ENCODE data around the gene ING5.
"Not testable (repeated sequence)": the region's sequence is repeated elsewhere in the genome, so short reads cannot be mapped to it uniquely, and the experiment has no call there.

The ING5 gene

DNA sequence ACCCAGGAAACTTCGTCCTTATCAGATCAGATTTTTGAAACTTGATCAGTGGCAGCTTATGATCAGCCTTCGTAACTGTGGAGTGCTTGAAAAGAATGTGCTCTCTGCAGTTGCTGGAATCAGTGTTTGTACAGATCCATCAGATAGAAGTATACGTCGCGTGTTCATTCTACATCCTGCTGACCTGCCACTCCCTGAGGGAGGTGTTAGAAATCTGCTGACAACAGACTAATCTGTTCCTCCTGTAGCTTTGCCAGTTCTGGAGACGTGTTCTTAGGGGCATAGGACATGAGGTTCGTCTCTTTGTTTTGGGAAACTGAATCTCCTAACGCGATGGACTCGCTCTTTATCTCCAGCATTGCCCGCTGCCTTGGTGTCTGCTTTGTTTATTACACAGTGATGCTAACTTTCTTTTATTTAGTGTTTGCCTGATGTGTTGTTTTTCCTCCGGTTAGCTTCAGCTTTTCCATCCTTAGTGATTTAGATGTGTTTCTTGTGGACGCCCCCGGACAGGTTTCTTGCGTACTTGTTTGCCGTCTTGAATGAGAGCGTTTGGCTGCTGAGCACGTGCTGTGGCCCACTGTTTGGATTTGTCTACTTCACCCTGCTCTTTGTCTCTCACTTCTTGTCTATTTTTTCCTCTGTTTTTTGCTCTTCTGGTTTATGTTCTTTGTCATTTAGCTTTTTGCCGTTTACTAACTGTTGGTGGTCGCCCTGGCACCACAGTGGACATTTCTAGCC is 57.4 kb downstream of the ING5 start:
- Histone ChIP-seq H3K4me3 (replicated peaks; ENCODE audit: low read depth, low read length) (no peak overlapping the region), H3K36me3 (ENCODE audit: control insufficient read depth, insufficient read depth, low read length) (no peaks in the 10 kb centered on the region; the same call in none of the 2 replicates), H3K27me3 (replicated peaks; ENCODE audit: control insufficient read depth, insufficient read depth, low read length) (no peaks in the 10 kb centered on the region)
- TF ChIP-seq, protein P1, sequence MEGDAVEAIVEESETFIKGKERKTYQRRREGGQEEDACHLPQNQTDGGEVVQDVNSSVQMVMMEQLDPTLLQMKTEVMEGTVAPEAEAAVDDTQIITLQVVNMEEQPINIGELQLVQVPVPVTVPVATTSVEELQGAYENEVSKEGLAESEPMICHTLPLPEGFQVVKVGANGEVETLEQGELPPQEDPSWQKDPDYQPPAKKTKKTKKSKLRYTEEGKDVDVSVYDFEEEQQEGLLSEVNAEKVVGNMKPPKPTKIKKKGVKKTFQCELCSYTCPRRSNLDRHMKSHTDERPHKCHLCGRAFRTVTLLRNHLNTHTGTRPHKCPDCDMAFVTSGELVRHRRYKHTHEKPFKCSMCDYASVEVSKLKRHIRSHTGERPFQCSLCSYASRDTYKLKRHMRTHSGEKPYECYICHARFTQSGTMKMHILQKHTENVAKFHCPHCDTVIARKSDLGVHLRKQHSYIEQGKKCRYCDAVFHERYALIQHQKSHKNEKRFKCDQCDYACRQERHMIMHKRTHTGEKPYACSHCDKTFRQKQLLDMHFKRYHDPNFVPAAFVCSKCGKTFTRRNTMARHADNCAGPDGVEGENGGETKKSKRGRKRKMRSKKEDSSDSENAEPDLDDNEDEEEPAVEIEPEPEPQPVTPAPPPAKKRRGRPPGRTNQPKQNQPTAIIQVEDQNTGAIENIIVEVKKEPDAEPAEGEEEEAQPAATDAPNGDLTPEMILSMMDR (IDR thresholded peaks at IDR 0.05; ENCODE audit: insufficient read depth, low read length, poor library complexity, severe bottlenecking): no peak
- no peak for DNase-seq (ENCODE audit: extremely low read depth, insufficient read length)

DNA sequence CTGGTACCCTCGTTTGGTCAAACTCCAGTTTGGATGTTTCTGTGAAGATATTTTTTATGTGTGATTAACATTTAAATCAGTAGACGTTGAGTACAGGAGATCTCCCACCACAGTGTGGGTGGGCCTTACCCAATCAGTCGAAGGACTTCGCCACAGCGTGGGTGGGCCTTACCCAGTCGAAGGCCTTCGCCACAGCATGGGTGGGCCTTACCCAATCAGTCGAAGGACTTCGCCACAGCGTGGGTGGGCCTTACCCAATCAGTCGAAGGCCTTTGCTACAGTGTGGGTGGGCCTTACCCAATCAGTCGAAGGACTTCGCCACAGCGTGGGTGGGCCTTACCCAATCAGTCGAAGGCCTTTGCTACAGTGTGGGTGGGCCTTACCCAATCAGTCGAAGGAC is 58.1 kb downstream of the ING5 start:
- H3K4me3 ChIP-seq (replicated peaks; ENCODE audit: low read depth, low read length); DNase-seq (ENCODE audit: extremely low read depth, insufficient read length); H3K36me3 ChIP-seq (ENCODE audit: control insufficient read depth, insufficient read depth, low read length); H3K27me3 ChIP-seq (replicated peaks; ENCODE audit: control insufficient read depth, insufficient read depth, low read length): not testable (repeated sequence)

DNA sequence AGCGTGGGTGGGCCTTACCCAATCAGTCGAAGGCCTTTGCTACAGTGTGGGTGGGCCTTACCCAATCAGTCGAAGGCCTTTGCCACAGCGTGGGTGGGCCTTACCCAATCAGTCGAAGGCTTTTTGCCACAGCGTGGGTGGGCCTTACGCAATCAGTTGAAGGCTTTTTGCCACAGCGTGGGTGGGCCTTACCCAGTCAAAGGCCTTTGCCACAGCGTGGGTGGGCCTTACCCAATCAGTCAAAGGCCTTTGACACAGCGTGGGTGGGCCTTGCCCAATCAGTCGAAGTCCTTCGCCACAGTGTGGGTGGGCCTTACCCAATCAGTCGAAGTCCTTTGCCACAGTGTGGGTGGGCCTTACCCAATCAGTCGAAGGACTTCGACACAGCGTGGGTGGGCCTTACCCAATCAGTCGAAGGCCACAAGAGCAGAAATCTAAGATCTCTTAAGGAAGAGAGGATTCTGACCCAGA is 58.5 kb downstream of the ING5 start:
- Histone ChIP-seq H3K4me3 (replicated peaks; ENCODE audit: low read depth, low read length) (no peak overlapping the region), H3K36me3 (ENCODE audit: control insufficient read depth, insufficient read depth, low read length) (no peaks in the 10 kb centered on the region; the same call in none of the 2 replicates), H3K27me3 (replicated peaks; ENCODE audit: control insufficient read depth, insufficient read depth, low read length) (no peaks in the 10 kb centered on the region)
- TF ChIP-seq, protein P1 (IDR thresholded peaks at IDR 0.05; ENCODE audit: insufficient read depth, low read length, poor library complexity, severe bottlenecking): no peak
- DNase-seq (ENCODE audit: extremely low read depth, insufficient read length): no peak

DNA sequence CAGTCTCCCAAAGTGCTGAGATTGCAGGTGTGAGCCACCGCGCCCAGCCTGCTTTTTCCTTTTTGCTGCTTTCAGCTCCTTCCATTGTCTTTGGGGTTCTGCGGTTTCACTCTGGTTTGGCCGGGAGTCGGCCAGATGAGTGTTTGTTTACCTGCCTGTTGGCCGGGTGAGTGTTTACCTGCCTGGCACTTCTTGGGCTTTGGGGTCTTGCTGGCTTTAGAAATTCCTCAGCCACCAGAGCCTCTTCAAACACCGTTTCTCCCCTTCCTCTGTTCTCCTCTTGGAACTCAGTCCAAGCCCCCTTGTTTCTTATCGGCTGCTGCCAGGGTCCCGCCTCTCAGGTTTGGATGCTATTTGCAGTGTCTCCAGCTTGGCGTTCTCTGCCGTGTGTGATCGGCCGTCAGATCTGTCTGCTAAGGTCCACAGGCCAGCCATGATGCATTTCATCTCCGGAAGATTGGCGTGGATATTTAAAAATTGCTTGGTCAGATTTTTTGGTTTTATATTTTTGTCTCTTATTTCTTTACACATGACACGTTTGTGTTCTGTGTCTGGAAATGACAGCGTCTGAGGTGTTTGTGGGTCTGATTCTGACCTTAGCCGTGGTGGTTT is 60.6 kb downstream of the ING5 start:
- TF ChIP-seq, protein P1 (IDR thresholded peaks at IDR 0.05; ENCODE audit: insufficient read depth, low read length, poor library complexity, severe bottlenecking): no peak
- no peak for DNase-seq (ENCODE audit: extremely low read depth, insufficient read length)
- no peak overlapping the region for H3K4me3 ChIP-seq (replicated peaks; ENCODE audit: low read depth, low read length)
- H3K36me3 ChIP-seq (ENCODE audit: control insufficient read depth, insufficient read depth, low read length): no peaks in the 10 kb centered on the region; the same call in 1 of the 2 replicates
- H3K27me3 ChIP-seq (replicated peaks; ENCODE audit: control insufficient read depth, insufficient read depth, low read length): no peaks in the 10 kb centered on the region

DNA sequence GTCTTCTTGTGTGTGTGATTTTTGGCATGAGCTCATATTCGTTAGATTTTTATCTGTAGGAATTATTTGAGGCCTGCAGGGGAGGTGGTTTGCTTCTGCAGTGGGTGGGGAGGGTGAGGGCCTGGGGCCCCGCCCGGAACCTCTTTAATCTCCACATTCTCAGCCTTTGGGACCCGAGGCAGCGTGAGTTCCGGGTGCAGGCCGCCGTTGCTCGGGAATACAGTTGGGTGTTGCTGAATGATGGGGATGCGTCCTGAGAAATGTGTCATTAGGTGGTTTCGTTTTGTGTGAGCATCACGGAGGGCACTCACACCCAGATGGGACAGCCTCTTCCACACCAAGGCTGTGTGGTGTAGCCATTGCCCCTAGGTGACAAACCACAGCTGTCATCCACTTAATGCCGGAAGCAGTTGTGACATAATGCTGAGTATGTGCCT is 61.1 kb downstream of the ING5 start:
- no peaks in the 10 kb centered on the region for H3K27me3 ChIP-seq (replicated peaks; ENCODE audit: control insufficient read depth, insufficient read depth, low read length)

More for the DNA sequence above, 61.1 kb downstream of the ING5 start:
- DNase-seq (ENCODE audit: extremely low read depth, insufficient read length): no peak
- Histone ChIP-seq H3K36me3 (ENCODE audit: control insufficient read depth, insufficient read depth, low read length) (no peaks in the 10 kb centered on the region; the same call in 1 of the 2 replicates), H3K4me3 (replicated peaks; ENCODE audit: low read depth, low read length) (no peak overlapping the region)
- TF ChIP-seq, protein P1 (IDR thresholded peaks at IDR 0.05; ENCODE audit: insufficient read depth, low read length, poor library complexity, severe bottlenecking): no peak

Data from GM06990 (cell line).